Measurements from ENCODE around the gene NKX1-1.

NKX1-1 gene

GRCh38 chr4:1353186-1354055, 52.8 kb downstream of the NKX1-1 start:
- peaks cover 6% of the 10 kb centered on the region for H3K4me1 ChIP-seq (ENCODE audit: low read length)
- no peak overlapping the region for H3K4me3 ChIP-seq (ENCODE audit: low read length)

More at GRCh38 chr4:1353186-1354055, 52.8 kb downstream of the NKX1-1 start:
- no peak overlapping the region for H2AFZ ChIP-seq (ENCODE audit: low read depth, low read length)
- no peaks in the 10 kb centered on the region for H3K27me3 ChIP-seq (ENCODE audit: low read depth, low read length)
- TF ChIP-seq EZH2phosphoT487 (IDR thresholded peaks at IDR 0.05; ENCODE audit: low read depth) (no peak), CTCF (IDR thresholded peaks at IDR 0.05; ENCODE audit: low read depth, low read length) (no peak)
- H3K4me2 ChIP-seq (ENCODE audit: low read length): no peak overlapping the region
- no peak overlapping the region for H3K27ac ChIP-seq (ENCODE audit: low read length)
- no peaks in the 10 kb centered on the region for H4K20me1 ChIP-seq (ENCODE audit: insufficient read depth, low read length)
- peaks cover 17% of the 10 kb centered on the region for H3K36me3 ChIP-seq (replicated peaks; ENCODE audit: low read depth, low read length)
- no peaks in the 10 kb centered on the region for H3K9me3 ChIP-seq (ENCODE audit: insufficient read depth, low read length)
- H3K9ac ChIP-seq (ENCODE audit: low read length): no peak overlapping the region
- H3K79me2 ChIP-seq (ENCODE audit: low read length): peaks cover 10% of the 10 kb centered on the region
